ENCODE results near the gene ZNF648. TPM values are rescaled to one million over a fixed set of nuclear protein-coding genes. Genes with fewer than 3 reads are reported as not detected.
"Not testable (repeated sequence)": the region's sequence is repeated elsewhere in the genome, so short reads cannot be mapped to it uniquely, and the experiment has no call there.

ZNF648 gene
- total RNA-seq, 1 donor from 2014 or later = not detected

- no peak for DNase-seq (ENCODE audit: low read depth)
- no peak overlapping the region for H3K4me3 ChIP-seq (ENCODE audit: low read depth, low read length)
- TF ChIP-seq CTCF (conservative IDR thresholded peaks at IDR 0.05; ENCODE audit: low read depth, low read length) = no peak
These were observed 10.7 kb downstream of the ZNF648 start for GRCh38 chr1:182050481-182051448.

- DNase-seq (ENCODE audit: low read depth) = no peak
- H3K4me3 ChIP-seq (ENCODE audit: low read depth, low read length) = no peak overlapping the region
- no peak for TF ChIP-seq CTCF (conservative IDR thresholded peaks at IDR 0.05; ENCODE audit: low read depth, low read length)
These were observed 12.9 kb downstream of the ZNF648 start for GRCh38 chr1:182048562-182048961.

GRCh38 chr1:182046763-182047162 lies 14.7 kb downstream of the ZNF648 start:
- DNase-seq (ENCODE audit: low read depth) = no peak
- no peak for TF ChIP-seq CTCF (conservative IDR thresholded peaks at IDR 0.05; ENCODE audit: low read depth, low read length)
- H3K4me3 ChIP-seq (ENCODE audit: low read depth, low read length) = no peak overlapping the region

- not testable (repeated sequence) for DNase-seq (ENCODE audit: low read depth)
These were observed 16.0 kb downstream of the ZNF648 start for GRCh38 chr1:182045481-182045880.

GRCh38 chr1:182041615-182042014 lies 19.9 kb downstream of the ZNF648 start:
- DNase-seq (ENCODE audit: low read depth) = no peak
- no peak overlapping the region for H3K4me3 ChIP-seq (ENCODE audit: low read depth, low read length)
- TF ChIP-seq CTCF (conservative IDR thresholded peaks at IDR 0.05; ENCODE audit: low read depth, low read length) = no peak

More at GRCh38 chr1:182045481-182045880, 16.0 kb downstream of the ZNF648 start:
- not testable (repeated sequence) for H3K4me3 ChIP-seq (ENCODE audit: low read depth, low read length)

GRCh38 chr1:182038220-182038619 lies 23.3 kb downstream of the ZNF648 start:
- no peak for TF ChIP-seq CTCF (conservative IDR thresholded peaks at IDR 0.05; ENCODE audit: low read depth, low read length)
- no peak overlapping the region for H3K4me3 ChIP-seq (ENCODE audit: low read depth, low read length)
- no peak for DNase-seq (ENCODE audit: low read depth)

GRCh38 chr1:182035097-182035770 lies 26.3 kb downstream of the ZNF648 start:
- H3K4me3 ChIP-seq (ENCODE audit: low read depth, low read length) = no peak overlapping the region
- no peak for DNase-seq (ENCODE audit: low read depth)
- peak; percentile 38 for TF ChIP-seq CTCF (conservative IDR thresholded peaks at IDR 0.05; ENCODE audit: low read depth, low read length)

Data from epithelial cell of proximal tubule (primary cell).